GM13977 (cell line): Measurements from ENCODE around the gene MEGF11.

Experiments
- DNase-seq: peaks from one replicate; pipeline ENCODE4 v3.0.0; 2012; ENCODE audit warnings: low spot score
- CTCF ChIP-seq: IDR thresholded peaks from 2 replicates; pipeline ENCODE4 v1.5.1; 2012; ENCODE audit warnings: mild to moderate bottlenecking, control low read depth; ENCODE audit not compliant: insufficient read depth; ENCODE audit errors: extremely low read depth, missing control alignments
- in situ Hi-C: fragments of 300-500 bp; cut with MboI; formaldehyde crosslinking; loops from one replicate; pipeline ENCODE4 v1.12.0; 2022; ENCODE audit warnings: low sequenced_read_pairs, low pct_unique_long_range_greater_than_20kb, mixed read lengths, inconsistent platforms; ENCODE audit not compliant: unreplicated experiment

The MEGF11 gene

GRCh38 chr15:66219339-66219738, 34.2 kb downstream of the MEGF11 start:
- in situ Hi-C loops = no loop called here
- no peak for DNase-seq
- no peak for TF ChIP-seq CTCF

GRCh38 chr15:66216806-66217205, 36.7 kb downstream of the MEGF11 start:
- no peak for TF ChIP-seq CTCF
- no peak for DNase-seq
- in situ Hi-C loops = no loop called here

- TF ChIP-seq CTCF = no peak
- in situ Hi-C loops = no loop called here
- DNase-seq = no peak
These were observed 37.7 kb downstream of the MEGF11 start for GRCh38 chr15:66215811-66216210.

GRCh38 chr15:66214246-66214645, 39.3 kb downstream of the MEGF11 start:
- TF ChIP-seq CTCF = no peak
- in situ Hi-C loops = no loop called here
- DNase-seq = no peak

GRCh38 chr15:66212563-66212921, 41.0 kb downstream of the MEGF11 start:
- no peak for TF ChIP-seq CTCF
- in situ Hi-C loops = no loop called here
- no peak for DNase-seq

GRCh38 chr15:66211670-66212562, 41.6 kb downstream of the MEGF11 start:
- no peak for TF ChIP-seq CTCF
- DNase-seq = no peak
- in situ Hi-C loops = no loop called here
